NB4 (cell line): ENCODE results near the gene THBS3.

ENCODE experiments used
- TF ChIP-seq, protein P1 (sequence below): IDR thresholded peaks from 2 replicates; pipeline ENCODE4 v1.6.1; 2011; ENCODE audit warnings: low read depth, low read length
- TF ChIP-seq, protein P2 (sequence below): IDR thresholded peaks from one replicate; pipeline ENCODE4 v1.5.1; 2012; ENCODE audit warnings: low read depth, low read length

DNA sequence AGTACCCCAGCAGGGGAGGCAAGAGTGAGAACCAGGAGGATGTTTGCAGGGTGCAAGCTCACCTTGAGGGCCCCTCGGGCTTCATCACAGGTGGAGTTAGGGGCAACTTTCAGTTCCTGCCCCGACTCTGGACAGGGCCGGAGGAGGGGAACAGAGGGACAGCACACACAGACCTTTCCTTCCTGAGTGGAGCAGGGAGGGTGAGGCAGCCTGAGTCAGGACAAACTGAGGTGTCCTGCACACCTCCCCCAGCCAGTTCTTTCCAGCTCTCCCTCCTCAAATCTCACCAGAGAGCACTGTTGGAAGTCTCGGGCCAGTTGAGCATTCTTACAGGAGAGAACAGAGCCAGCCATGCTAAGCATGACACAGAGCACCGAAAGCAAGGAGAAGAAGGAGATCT, 46.1 kb upstream of the THBS3 start:
- TF ChIP-seq, protein P1, sequence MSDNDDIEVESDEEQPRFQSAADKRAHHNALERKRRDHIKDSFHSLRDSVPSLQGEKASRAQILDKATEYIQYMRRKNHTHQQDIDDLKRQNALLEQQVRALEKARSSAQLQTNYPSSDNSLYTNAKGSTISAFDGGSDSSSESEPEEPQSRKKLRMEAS, result no peak
- TF ChIP-seq, protein P2, sequence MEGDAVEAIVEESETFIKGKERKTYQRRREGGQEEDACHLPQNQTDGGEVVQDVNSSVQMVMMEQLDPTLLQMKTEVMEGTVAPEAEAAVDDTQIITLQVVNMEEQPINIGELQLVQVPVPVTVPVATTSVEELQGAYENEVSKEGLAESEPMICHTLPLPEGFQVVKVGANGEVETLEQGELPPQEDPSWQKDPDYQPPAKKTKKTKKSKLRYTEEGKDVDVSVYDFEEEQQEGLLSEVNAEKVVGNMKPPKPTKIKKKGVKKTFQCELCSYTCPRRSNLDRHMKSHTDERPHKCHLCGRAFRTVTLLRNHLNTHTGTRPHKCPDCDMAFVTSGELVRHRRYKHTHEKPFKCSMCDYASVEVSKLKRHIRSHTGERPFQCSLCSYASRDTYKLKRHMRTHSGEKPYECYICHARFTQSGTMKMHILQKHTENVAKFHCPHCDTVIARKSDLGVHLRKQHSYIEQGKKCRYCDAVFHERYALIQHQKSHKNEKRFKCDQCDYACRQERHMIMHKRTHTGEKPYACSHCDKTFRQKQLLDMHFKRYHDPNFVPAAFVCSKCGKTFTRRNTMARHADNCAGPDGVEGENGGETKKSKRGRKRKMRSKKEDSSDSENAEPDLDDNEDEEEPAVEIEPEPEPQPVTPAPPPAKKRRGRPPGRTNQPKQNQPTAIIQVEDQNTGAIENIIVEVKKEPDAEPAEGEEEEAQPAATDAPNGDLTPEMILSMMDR, result no peak
